HL-60/S4 (cell line): Measurements from ENCODE around the gene MGST2.
"Not testable (repeated sequence)": the region's sequence is repeated elsewhere in the genome, so short reads cannot be mapped to it uniquely, and the experiment has no call there.

Experiments
- in situ Hi-C: fragments of 300-500 bp; cut with MboI; formaldehyde crosslinking; loops from 2 replicates; pipeline ENCODE4 v1.14.3; 2022; ENCODE audit warnings: low sequenced_read_pairs

The MGST2 gene

GRCh38 chr4:139665690-139666529 lies at the start of gene MGST2:
TSS of gene MGST2 (plus strand) at chr4:139665819. CDS start at chr4:139666020, 201 bp downstream.
- in situ Hi-C loops, result no loop called here

GRCh38 chr4:139617702-139618490 lies 47.7 kb upstream of the MGST2 start:
- in situ Hi-C loops, result no loop called here

GRCh38 chr4:139619644-139620043 lies 46.0 kb upstream of the MGST2 start:
- in situ Hi-C loops, result no loop called here

GRCh38 chr4:139622901-139623381 lies 42.7 kb upstream of the MGST2 start:
- in situ Hi-C loops, result no loop called here

- in situ Hi-C loops, result no loop called here
Measured at GRCh38 chr4:139624441-139625092, 41.1 kb upstream of the MGST2 start.

GRCh38 chr4:139625093-139625455 lies 40.5 kb upstream of the MGST2 start:
- in situ Hi-C loops, result no loop called here

- in situ Hi-C loops, result no loop called here
Measured at GRCh38 chr4:139625482-139625881, 40.1 kb upstream of the MGST2 start.

GRCh38 chr4:139628184-139629012 lies 37.2 kb upstream of the MGST2 start:
- in situ Hi-C loops, result no loop called here

GRCh38 chr4:139629436-139630125 lies 36.0 kb upstream of the MGST2 start:
- in situ Hi-C loops, result no loop called here

- in situ Hi-C loops, result no loop called here
Measured at GRCh38 chr4:139630126-139630495, 35.5 kb upstream of the MGST2 start.

- in situ Hi-C loops, result no loop called here
Measured at GRCh38 chr4:139630991-139631390, 34.6 kb upstream of the MGST2 start.

GRCh38 chr4:139631791-139632190 lies 33.8 kb upstream of the MGST2 start:
- in situ Hi-C loops, result no loop called here

GRCh38 chr4:139632739-139633138 lies 32.9 kb upstream of the MGST2 start:
- in situ Hi-C loops, result not testable (repeated sequence)

GRCh38 chr4:139633195-139633594 lies 32.4 kb upstream of the MGST2 start:
- in situ Hi-C loops, result no loop called here

GRCh38 chr4:139633661-139634060 lies 32.0 kb upstream of the MGST2 start:
- in situ Hi-C loops, result no loop called here

- in situ Hi-C loops, result no loop called here
Measured at GRCh38 chr4:139635966-139636365, 29.7 kb upstream of the MGST2 start.

GRCh38 chr4:139638306-139638705 lies 27.3 kb upstream of the MGST2 start:
- in situ Hi-C loops, result not testable (repeated sequence)

- in situ Hi-C loops, result no loop called here
Measured at GRCh38 chr4:139639654-139640053, 26.0 kb upstream of the MGST2 start.

- in situ Hi-C loops, result no loop called here
Measured at GRCh38 chr4:139641218-139641617, 24.4 kb upstream of the MGST2 start.

- in situ Hi-C loops, result no loop called here
Measured at GRCh38 chr4:139642364-139642763, 23.3 kb upstream of the MGST2 start.
